OCI-LY7 (cell line): Measurements from ENCODE around the gene SEC22A.

ENCODE experiments used
- EZH2phosphoT487 ChIP-seq: fragments of 200-600 bp; sonication (generic); IDR thresholded peaks from 2 replicates; pipeline ENCODE4 v1.6.1; 2018; ENCODE audit warnings: low read depth, borderline replicate concordance, mild to moderate bottlenecking, mixed run types, antibody characterized with exemption, low read length, moderate library complexity, mixed read lengths
- TF ChIP-seq, protein P1 (sequence below): fragments of 200-600 bp; sonication (generic); conservative IDR thresholded peaks from 2 replicates; pipeline ENCODE4 v1.5.1; 2014; ENCODE audit warnings: mild to moderate bottlenecking, antibody characterized with exemption, low read length, moderate library complexity, mixed read lengths

DNA sequence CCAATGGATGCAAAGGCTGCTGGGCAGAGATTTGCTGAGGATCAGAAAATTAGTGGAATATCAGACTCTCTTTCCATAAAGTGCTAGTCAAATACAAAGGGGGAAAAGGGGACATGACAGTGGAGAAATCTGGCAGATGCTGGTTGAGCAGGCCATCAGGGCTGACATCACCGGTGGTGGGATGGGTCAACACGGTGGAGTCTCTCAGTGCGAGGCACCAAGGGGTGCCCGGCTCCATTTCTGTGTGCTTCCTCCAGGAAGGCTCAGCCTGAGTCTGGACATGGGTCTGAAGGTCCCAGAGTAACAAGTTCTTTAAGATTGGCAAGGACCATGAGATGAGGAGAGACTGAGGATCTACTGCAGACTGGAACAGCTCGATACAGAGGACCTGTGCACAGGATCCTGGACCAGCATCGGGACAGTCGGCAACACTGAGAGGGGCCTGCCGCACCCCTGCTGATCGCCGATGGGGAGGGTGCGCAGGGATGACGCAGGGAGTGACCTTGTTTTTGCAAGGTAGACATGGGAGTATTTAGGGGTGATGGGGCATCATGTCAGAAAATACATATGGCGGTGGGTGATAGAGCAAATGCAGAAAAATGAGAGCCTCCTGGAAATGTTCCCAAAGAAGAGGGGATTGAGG, 92.7 kb downstream of the SEC22A start:
- TF ChIP-seq, protein P1, sequence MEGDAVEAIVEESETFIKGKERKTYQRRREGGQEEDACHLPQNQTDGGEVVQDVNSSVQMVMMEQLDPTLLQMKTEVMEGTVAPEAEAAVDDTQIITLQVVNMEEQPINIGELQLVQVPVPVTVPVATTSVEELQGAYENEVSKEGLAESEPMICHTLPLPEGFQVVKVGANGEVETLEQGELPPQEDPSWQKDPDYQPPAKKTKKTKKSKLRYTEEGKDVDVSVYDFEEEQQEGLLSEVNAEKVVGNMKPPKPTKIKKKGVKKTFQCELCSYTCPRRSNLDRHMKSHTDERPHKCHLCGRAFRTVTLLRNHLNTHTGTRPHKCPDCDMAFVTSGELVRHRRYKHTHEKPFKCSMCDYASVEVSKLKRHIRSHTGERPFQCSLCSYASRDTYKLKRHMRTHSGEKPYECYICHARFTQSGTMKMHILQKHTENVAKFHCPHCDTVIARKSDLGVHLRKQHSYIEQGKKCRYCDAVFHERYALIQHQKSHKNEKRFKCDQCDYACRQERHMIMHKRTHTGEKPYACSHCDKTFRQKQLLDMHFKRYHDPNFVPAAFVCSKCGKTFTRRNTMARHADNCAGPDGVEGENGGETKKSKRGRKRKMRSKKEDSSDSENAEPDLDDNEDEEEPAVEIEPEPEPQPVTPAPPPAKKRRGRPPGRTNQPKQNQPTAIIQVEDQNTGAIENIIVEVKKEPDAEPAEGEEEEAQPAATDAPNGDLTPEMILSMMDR = no peak
- TF ChIP-seq EZH2phosphoT487 = no peak
